Measurements from ENCODE around the gene EZR. TPM values are rescaled to one million over a fixed set of nuclear protein-coding genes. Genes with fewer than 3 reads are reported as not detected.

EZR gene
- total RNA-seq, 1 donor from 2014 or later = 141 TPM

DNA sequence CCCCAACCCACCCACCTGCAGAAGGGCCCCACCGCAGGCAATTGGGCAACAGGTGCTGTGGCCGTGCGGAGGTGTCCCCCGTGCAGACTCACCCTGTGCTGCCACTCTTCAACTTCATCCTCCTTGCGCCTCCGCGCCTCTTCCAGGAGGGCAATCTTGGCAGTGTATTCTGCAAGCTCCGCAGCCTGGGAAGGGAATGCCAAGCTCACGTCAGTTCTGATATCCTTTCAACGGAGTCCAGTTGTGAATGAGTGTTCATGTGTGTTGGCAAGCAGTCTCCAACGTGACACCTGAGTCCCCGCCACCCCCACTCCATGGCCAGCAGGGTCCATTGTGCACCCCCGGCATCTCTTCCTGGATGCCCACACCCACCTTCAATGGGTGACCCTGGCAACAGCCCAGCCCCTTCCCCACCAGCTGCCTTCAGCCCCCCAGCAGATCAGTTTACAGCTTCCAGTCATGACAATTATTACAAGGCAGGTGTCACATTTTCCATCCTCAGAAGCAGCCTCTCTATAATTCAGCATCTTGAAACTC is 49.9 kb downstream of the EZR start:
- intact Hi-C loops (cut with DNase I) = no loop called here
- peak; percentile 57 for DNase-seq (ENCODE audit: low spot score)

DNA sequence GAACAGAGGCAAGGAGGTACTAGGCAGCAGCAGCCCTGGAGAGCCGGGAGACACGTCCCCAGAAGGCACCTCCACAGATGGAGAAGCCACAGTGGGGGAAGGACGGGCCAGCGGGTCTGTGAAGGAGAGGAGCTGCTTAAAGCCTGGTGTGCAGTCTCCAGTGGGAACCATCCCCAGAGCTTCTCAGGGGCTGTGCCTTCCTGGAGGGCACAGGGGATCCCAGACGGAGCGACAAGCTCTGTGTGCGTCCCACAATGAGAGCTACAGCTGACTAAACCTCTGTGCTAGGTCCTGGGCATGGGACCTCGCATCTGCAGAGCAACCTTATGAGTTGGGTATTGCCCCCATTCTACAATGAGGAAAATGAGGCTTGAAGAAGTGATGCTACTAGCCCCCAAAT is 50.7 kb downstream of the EZR start:
- intact Hi-C loops (cut with DNase I) = no loop called here
- peak; percentile 74 for DNase-seq (ENCODE audit: low spot score)

DNA sequence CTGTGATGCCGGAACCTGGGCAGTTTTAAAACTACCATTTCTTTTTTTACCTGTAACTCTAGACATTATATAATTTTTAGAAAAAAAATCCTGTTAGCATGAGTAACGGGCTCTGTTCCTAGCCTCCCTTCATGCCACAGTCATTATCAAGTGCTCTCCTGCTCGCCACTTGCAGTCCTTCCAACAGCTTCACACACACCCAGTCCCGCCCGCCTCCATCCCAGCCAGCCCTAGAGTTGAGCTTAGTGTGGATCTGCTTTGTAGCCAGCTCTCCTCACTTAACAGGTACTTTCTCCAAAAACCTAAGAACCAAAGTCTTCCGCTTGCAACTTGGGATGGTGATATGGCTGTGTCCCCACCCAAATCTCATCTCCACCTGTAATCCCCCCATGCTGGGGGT is 51.5 kb downstream of the EZR start:
- peak; percentile 60 for DNase-seq (ENCODE audit: low spot score)
- intact Hi-C loops (cut with DNase I) = no loop called here

DNA sequence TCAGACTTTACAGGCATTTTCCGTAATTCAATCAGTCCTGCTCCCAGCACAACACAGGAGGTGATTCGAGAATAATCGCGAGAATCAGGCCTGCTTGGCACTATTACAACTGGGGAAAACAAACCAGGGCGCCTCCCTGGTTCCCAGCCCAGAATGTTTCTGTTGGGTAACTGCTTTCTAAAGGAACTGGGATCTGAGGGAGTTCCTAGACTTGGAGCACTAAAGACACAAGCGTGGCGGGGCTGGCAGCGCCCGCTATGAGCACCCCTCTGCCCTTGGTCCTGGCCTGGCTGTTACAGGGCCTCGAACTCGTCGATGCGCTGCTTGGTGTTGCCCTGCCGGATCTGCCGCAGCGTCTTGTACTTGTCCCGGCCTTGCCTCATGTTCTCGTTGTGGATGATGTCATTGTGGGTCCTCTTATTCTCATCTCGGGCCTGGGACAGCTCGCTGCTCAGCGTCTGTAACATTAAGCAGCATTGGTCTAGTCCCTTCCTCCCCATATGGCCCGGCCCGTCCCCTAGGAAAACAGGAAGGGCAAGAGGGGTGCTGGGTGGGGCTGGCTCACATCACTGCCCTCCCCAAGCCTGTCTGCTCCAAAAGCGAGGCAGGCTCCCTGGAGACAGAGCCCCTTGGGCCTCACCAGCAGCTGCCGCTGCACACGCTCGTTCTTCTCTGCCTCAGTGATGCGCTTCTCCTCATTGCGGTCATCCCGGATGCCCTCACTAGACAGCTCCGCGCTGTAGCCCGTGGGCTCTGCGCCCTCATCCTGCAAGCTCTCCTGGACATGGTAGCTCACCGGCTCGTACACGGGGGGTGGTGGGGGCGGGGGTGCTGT is 52.3 kb downstream of the EZR start:
- intact Hi-C loops (cut with DNase I) = no loop called here
- peak; percentile 61 for DNase-seq (ENCODE audit: low spot score)

DNA sequence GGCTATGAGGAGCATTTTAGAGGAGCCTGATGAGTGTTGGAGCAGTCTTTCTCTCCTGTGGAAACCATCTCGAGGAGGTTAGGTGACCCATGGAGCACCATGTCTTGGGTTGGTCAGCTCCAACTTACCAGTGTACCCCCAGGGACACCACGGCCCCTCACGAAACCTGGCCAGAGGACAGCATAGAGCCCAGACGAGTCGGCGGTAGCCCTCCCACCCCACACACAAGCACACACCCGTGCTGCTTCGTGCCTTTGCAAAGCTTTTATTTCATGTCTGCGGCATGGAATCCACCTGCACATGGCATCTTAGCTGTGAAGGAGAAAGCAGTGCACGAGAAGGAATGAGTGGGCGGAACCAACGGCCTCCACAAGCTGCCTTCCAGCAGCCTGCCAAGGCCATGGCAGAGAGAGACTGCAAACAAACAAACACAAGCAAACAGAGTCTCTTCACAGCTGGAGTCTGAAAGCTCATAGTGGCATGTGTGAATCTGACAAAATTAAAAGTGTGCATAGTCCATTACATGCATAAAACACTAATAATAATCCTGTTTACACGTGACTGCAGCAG is 53.6 kb downstream of the EZR start:
- intact Hi-C loops (cut with DNase I) = no loop called here
- DNase-seq (ENCODE audit: low spot score) = no peak

DNA sequence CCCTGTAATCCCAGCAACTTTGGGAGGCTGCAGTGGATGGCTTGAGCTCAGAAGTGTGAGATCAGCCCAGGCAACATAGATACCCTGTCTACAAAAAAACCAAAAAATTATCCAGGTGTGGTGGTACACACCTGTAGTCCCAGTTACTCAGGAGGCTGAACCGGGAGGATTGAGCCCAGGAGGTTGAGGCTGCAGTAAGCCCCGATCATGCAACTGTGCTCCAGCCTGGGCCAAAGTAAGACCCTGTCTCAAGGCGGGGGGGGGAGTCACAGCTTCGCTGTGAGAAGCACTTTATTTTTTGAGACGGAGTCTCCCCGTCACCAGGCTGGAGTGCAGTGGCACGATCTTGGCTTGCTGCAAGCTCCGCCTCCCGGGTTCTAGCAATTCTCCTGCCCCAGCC is 54.2 kb downstream of the EZR start:
- no peak for DNase-seq (ENCODE audit: low spot score)
- intact Hi-C loops (cut with DNase I) = no loop called here

DNA sequence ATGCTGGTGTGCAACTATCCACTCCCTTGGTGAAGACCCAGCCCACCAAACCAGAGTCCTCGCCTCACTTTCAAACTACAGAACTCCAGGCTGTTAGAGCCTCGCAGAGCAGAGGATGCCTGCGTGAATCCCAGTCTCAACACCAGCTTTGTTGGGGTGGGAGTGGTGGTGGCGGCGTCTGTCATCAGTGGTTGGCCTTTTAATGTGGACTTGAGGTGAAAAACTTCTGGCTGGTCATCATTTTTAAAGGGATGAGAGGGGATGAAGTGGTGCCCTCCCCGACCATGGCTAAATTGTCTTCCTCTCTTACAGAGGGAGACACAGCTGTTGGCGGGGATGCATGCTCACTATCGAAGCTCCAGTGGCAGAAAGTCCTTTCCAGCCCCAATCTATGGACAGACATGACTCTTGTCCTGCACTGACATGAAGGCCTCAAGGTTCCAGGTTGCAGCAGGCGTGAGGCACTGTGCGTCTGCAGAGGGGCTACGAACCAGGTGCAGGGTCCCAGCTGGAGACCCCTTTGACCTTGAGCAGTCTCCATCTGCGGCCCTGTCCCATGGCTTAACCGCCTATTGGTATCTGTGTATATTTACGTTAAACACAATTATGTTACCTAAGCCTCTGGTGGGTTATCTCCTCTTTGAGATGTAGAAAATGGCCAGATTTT is 54.9 kb downstream of the EZR start:
- intact Hi-C loops (cut with DNase I) = no loop called here

DNA sequence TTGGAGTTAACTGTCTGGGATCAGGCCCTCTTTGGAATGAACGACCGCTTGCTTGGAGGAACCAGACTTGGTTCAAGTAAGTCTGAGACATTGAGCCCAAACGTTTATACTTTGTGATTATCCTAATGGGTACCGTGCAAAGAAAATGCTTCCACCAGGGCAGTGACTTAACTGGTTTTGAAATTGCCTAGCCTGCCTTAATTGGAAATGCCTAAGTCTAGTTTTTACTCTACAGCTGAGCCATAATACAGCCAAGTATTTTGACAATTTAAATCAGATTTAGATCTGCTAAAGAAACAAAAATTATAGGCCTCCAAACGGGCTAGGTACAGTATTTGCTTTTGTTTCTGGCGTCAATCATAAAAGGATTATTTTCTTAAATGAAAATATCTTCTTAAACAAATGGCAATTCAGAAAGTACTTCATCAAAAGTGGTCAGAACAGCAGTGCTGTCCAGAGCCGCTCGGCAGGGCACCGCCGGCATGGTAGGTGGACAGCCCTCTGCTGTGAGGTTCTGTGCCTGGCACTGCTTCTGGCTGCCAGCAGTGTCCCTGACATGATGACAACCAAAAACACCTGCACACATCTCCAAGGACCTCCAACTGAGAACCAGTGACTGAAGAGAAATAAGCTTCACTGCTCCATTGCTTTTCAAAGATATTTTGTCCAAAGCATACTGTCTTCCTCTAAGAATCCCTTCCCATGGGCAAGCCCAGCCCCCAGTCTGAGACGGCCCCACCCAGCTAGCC is 55.6 kb downstream of the EZR start:
- intact Hi-C loops (cut with DNase I) = no loop called here
- no peak for DNase-seq (ENCODE audit: low spot score)

More for the DNA sequence above, 54.9 kb downstream of the EZR start:
- DNase-seq (ENCODE audit: low spot score) = no peak

DNA sequence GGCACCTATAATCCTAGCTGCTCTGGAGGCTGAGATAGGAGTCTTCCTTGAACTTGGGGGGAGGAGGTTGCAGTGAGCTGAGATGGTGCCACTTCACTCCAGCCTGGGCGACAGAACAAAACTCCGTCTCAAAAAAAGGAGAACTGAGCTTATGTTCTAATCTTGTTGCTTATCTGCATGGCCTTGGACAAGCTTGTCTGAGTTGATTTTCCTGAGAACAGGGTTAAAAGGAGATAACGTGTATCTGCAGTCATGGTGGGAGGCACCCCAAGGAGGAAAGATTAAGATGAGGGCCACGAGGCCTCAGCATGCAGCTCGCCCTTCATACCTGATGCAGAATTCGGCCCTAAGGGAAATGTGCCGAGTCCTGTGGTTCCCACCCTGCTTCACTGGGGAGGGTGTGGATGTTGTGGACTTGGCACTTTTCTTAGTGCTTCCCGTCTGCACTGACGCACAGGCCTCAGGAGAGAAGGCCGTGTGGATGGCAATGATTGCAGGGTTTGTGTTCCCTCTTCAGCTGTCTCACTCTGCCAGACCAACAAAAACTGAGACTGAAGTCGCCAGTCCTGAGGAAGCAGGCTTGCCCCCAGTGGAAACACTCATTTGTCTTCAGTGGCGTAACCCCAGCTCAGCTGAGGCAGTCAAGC is 56.3 kb downstream of the EZR start:
- peak; percentile 49 for DNase-seq (ENCODE audit: low spot score)
- intact Hi-C loops (cut with DNase I) = no loop called here

DNA sequence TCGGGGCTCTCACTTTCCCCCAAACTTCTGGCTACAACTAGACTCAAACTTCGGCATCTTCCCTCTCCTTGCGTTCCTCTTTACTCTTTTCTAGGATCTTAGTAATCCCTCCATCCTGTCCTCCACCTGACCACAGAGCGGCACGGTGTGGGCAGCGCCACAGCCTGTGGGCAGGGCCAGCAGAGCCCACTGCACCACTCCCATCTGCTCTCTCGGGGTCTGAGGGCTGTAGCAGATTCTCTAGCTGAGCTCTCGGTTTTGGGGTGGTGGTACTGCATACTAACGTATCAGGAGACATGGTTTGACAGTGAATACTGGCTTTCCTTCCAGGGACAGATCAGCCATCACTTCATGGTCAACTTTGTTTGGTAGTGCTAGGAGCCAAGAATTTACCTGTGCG is 57.4 kb downstream of the EZR start:
- intact Hi-C loops (cut with DNase I) = no loop called here
- peak; percentile 46 for DNase-seq (ENCODE audit: low spot score)

DNA sequence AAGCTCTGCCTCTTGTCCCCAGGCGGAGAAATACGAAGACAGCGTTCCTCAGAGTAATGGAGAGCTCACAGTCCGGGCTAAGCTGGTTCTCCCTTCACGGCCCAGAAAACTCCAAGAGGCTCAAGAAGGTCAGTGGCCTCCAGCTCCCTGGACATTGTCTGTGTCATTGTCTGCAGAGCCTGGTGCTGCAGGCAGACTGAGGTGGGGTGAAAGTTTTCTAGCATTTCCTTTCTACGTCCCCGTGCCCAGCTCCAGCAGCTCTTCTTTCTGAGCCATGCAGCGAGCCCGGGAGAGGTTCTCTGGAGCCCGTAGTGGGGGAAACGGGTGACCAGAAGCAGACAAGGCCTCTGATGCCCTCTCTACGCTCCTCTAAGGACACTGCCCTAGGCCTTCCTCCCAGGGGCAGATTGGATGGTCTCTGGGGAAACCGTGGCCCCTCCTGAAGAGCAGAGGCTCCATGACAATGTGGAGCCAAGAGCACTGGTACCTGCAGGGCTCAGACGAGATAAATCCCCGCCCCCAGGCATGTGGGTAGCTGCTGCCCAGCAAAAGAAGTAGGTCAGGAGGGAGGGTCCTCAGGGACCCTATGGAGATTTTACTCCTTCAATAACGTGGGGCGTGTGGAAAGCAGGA is 58.4 kb downstream of the EZR start:
- DNase-seq (ENCODE audit: low spot score) = peak; percentile 71
- intact Hi-C loops (cut with DNase I) = no loop called here

DNA sequence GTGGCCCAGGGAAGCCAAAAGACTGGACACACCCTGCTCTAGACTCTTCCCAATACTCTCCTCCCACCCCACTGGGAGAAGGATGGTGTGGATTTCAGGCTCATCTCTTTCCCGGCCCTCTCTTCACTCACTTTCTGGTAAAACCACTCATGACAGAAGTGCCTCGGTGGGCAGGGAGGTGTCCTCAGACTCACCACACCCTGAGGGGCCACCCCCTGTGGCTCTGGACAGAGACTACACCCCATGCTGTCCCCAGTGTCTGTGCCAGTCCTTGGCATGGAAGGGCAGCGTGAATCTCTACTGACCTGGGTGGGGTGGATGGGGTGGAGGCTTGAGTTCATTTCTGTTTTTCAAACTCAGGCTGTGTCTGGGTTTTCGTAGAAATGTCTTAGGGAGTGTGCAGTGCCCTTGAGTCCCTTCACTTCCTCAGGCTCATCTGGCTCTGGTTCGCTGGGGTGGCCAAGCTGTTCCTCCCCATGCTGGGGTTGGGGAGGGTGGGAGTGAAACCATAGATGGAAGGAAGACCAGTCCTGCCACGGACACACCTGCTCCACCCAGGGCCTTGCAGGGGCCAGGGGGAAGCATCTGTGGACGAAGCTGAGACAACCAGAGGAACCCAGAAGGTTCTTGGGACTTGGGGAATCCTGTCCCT is 59.1 kb downstream of the EZR start:
- DNase-seq (ENCODE audit: low spot score) = peak; percentile 53
- intact Hi-C loops (cut with DNase I) = no loop called here

DNA sequence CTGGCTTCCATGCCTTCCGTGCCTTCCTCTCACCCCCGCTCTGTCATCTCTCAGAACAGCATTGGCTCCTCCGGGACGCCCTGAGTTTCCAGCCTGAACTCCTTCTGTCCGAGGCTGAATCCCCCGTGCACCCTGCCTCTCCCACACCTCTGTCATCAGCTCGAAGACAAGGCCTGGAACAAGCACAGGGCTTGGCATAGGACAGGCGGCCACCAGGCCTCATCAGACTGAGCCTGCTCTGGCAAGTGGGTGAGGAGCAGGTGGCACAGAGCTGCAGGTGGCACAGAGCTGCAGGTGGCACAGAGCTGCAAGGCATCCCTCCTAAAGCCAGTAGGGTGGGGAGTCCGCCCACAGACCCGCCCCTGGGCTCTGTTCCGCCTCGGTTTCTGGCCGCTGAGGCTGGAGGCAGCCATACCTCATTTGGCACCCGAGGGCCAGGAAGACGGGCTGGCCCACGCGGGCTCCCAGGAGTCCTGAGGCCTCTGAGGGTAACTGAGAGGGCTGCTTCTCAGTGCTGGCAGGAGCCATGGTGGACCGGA is 60.2 kb downstream of the EZR start:
- DNase-seq (ENCODE audit: low spot score) = peak; percentile 57
- intact Hi-C loops (cut with DNase I) = no loop called here

DNA sequence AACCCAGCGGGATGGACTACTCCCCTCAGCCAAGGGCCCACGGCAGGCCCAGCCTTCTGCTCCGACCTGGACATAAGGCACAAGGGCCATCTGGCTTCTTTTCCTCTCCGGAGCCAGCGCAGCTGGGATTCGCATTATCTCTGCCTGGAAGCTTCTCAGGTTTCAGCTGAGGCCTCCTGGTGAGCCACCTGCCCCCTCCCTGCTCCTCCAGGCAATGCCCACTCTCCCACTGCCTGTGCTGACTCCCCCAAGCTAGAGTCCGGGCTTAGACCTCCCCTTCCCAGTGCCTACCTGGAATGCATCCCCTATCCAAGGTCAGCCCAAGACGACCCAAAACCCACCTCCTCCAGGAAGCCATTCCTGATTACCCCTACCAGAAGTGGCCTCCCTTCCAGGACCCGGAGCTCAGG is 60.7 kb downstream of the EZR start:
- intact Hi-C loops (cut with DNase I) = no loop called here

DNA sequence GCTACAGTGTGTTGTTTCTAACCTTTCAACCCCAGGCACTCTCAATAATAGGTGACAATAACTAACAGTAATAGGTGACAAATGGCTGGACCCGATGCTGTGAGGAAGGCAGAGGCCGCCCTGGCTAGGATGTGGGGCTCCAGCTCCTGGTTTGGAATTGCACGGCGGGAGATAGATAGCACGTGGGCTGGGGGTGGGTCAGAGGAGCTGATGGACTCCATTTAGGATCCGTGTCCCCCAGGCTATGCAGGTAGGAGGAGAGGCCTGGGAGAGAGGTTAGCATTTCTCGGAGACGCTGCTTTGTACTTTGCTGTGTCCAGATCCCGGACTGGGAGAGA is 61.4 kb downstream of the EZR start:
- intact Hi-C loops (cut with DNase I) = no loop called here

More for the DNA sequence above, 60.7 kb downstream of the EZR start:
- peak; percentile 73 for DNase-seq (ENCODE audit: low spot score)

DNA sequence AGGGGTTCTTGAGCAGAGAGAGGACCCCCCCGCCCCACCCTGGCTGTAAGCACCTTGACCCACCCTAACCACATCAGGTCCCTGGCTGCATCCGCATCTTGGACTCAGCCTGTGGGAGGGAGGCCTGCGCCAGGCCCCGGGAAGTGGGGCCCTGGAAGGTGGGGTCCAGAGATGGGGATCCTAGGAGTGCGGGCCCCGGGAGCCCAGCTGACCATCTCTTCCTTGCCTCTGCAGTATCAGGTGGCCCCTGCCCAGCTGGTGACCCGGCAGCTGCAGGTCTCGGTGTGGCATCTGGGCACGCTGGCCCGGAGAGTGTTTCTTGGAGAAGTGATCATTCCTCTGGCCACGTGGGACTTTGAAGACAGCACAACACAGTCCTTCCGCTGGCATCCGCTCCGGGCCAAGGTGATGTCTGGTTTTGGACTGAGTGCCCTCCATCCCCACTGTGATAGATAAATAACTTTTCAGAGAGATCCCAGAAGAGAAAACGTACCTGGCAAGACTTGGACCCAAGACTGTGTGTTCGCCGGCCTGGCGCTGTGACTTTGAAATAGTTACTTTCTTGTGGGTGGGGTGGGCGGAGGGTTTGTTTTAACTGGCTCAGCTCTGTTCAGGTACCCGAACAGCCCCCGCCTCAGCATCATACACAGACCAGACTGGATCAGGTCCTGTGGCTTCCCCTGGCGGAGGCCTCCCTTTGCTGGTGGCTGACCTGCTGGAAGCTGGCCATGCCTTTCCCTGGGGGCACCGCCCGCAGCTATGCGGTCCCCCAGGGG is 62.0 kb downstream of the EZR start:
- DNase-seq (ENCODE audit: low spot score) = peak; percentile 47

More for the DNA sequence above, 61.4 kb downstream of the EZR start:
- DNase-seq (ENCODE audit: low spot score) = peak; percentile 24

DNA sequence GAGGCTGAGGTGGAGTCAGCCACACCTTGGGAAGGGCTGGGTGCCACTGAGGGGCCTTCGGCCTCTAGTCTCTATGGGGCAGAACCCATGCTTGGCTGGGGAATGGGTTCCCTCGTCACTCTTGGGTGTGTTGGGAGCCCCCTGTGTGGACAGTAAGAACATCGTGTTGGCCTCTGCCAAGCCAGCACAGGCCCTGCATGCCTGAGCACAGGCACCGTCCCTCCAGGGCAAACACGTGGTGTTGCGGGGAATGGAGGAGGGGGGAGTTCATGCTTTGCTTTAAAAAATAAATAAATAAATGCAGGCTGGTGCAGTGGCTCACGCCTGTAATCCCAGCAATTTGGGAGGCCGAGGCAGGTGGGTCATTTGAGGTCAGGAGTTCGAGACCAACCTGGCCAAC is 63.0 kb downstream of the EZR start:
- intact Hi-C loops (cut with DNase I) = no loop called here
- no peak for DNase-seq (ENCODE audit: low spot score)

More for the DNA sequence above, 62.0 kb downstream of the EZR start:
- intact Hi-C loops (cut with DNase I) = no loop called here

All from cardiac septum (tissue), 1 donor.